PFSK-1 (cell line): ENCODE results near the gene SNX33.

Experiments used
- FOXP2 ChIP-seq: optimal IDR thresholded peaks from 2 replicates; pipeline ENCODE3; 2011; ENCODE audit warnings: borderline replicate concordance, control low read depth, inconsistent platforms; ENCODE audit not compliant: insufficient read depth; ENCODE audit errors: extremely low read length, extremely low read depth
- POLR2AphosphoS5 ChIP-seq: IDR thresholded peaks from 2 replicates; pipeline ENCODE4 v1.6.1; 2012; ENCODE audit warnings: low read depth, mild to moderate bottlenecking, control low read depth, low read length, moderate library complexity
- REST ChIP-seq, 2 experiments: IDR thresholded peaks; 2 replicates each; pipeline versions ENCODE4 v1.6.1 to v1.8.0; 2011 to 2012; ENCODE audit warnings: low read depth in 2 of 2, low read length in 2 of 2, control low read depth in 1 of 2, inconsistent platforms in 1 of 2, mild to moderate bottlenecking in 1 of 2, moderate library complexity in 1 of 2; ENCODE audit not compliant: insufficient read depth in 1 of 2
- SIN3A ChIP-seq: IDR thresholded peaks from 2 replicates; pipeline ENCODE4 v1.6.1; 2012; ENCODE audit warnings: mild to moderate bottlenecking, low read length, moderate library complexity, borderline replicate concordance; ENCODE audit not compliant: insufficient read depth
- TAF1 ChIP-seq: IDR thresholded peaks from 2 replicates; pipeline ENCODE4 v1.6.1; 2012; ENCODE audit warnings: low read length, control low read depth, borderline replicate concordance; ENCODE audit not compliant: insufficient read depth

The SNX33 gene

GRCh38 chr15:75705854-75706681, 58.4 kb downstream of the SNX33 start:
- no peak for TF ChIP-seq SIN3A
- no peak for TF ChIP-seq REST (IDR thresholded peaks at IDR 0.05; ENCODE audit: insufficient read depth in 1 of 2, low read depth in 2 of 2, low read length in 2 of 2)
- no peak for TF ChIP-seq FOXP2
- no peak for TF ChIP-seq POLR2AphosphoS5
- no peak for TF ChIP-seq TAF1

- TF ChIP-seq FOXP2 (no peak), TAF1 (no peak), REST (IDR thresholded peaks at IDR 0.05; ENCODE audit: insufficient read depth in 1 of 2, low read depth in 2 of 2, low read length in 2 of 2) (no peak), SIN3A (no peak), POLR2AphosphoS5 (no peak)
These were observed 58.9 kb downstream of the SNX33 start for GRCh38 chr15:75706682-75706954.
